Measurements from ENCODE around the gene TP53RK. TPM values are rescaled to one million over a fixed set of nuclear protein-coding genes. Genes with fewer than 3 reads are reported as not detected.

The TP53RK gene
- total and polyA plus RNA-seq, 10 donors = 6.9 to 24.2 (median 11.6) TPM

GRCh38 chr20:46706242-46706641 lies 17.0 kb upstream of the TP53RK start:
- TF ChIP-seq POLR2A (IDR thresholded peaks at IDR 0.05) (no peak), CTCF (IDR thresholded peaks at IDR 0.05 in 8 of 11, conservative IDR thresholded peaks at IDR 0.05 in 3 of 11) (no peak), POLR2AphosphoS5 (IDR thresholded peaks at IDR 0.05) (no peak)
- Histone ChIP-seq H3K27me3 (replicated peaks in 1 of 7) (peaks cover 0 to 50% (median 14%) of the 10 kb centered on the region in 7 donors), H3K36me3 (no peaks in the 10 kb centered on the region), H3K27ac (no peak overlapping the region), H3K4me3 (no peak overlapping the region), H3K9me3 (peaks cover 0 to 13% (median 11%) of the 10 kb centered on the region in 8 donors), H3K4me1 (peaks cover 0 to 21% (median 16%) of the 10 kb centered on the region in 6 donors)
- intact Hi-C loops (cut with DNase I; ENCODE audit: low total_unique reads) = no loop called here
- WGBS, 5 donors = 79 to 91% (median 84%) methylated on average over 2 of the region's 2 CpGs
- no peak for DNase-seq

- TF ChIP-seq POLR2A (IDR thresholded peaks at IDR 0.05) = no peak
- TF ChIP-seq POLR2AphosphoS5 (IDR thresholded peaks at IDR 0.05) = no peak
- TF ChIP-seq CTCF (IDR thresholded peaks at IDR 0.05 in 8 of 11, conservative IDR thresholded peaks at IDR 0.05 in 3 of 11) = no peak
- no peak overlapping the region for H3K27ac ChIP-seq
- no peak overlapping the region for H3K4me3 ChIP-seq
- 73 to 84% (median 78%) methylated on average over 4 of the region's 4 CpGs for WGBS, 5 donors
- no peaks in the 10 kb centered on the region for H3K36me3 ChIP-seq
- H3K4me1 ChIP-seq = peaks cover 0 to 14% (median 11%) of the 10 kb centered on the region in 6 donors
- H3K9me3 ChIP-seq = peaks cover 0 to 13% (median 11%) of the 10 kb centered on the region in 8 donors
- DNase-seq = no peak
- H3K27me3 ChIP-seq (replicated peaks in 1 of 7) = peaks cover 0 to 43% (median 12%) of the 10 kb centered on the region in 7 donors
- intact Hi-C loops (cut with DNase I; ENCODE audit: low total_unique reads) = no loop called here
Measured at GRCh38 chr20:46705378-46705729, 16.1 kb upstream of the TP53RK start.

GRCh38 chr20:46704714-46705377 lies 15.6 kb upstream of the TP53RK start:
- 70 to 80% (median 75%) methylated on average over 7 of the region's 7 CpGs for WGBS, 5 donors
- no peak for DNase-seq

More at GRCh38 chr20:46704714-46705377, 15.6 kb upstream of the TP53RK start:
- Histone ChIP-seq H3K27me3 (replicated peaks in 1 of 7) (peaks cover 0 to 43% (median 7%) of the 10 kb centered on the region in 7 donors), H3K4me1 (peaks cover 0 to 9% (median 6%) of the 10 kb centered on the region in 6 donors), H3K27ac (no peak overlapping the region), H3K36me3 (no peaks in the 10 kb centered on the region), H3K4me3 (no peak overlapping the region), H3K9me3 (peaks cover 0 to 13% (median 11%) of the 10 kb centered on the region in 8 donors)
- TF ChIP-seq POLR2AphosphoS5 (IDR thresholded peaks at IDR 0.05) = no peak
- TF ChIP-seq POLR2A (IDR thresholded peaks at IDR 0.05) = no peak
- no peak for TF ChIP-seq CTCF (IDR thresholded peaks at IDR 0.05 in 8 of 11, conservative IDR thresholded peaks at IDR 0.05 in 3 of 11)
- intact Hi-C loops (cut with DNase I; ENCODE audit: low total_unique reads) = no loop called here

All from spleen (tissue), 11 donors.